DOHH2 (cell line): ENCODE measurements around the gene KRTAP12-1.

Source experiments
- EZH2phosphoT487 ChIP-seq: fragments of 200-600 bp; sonication (generic); IDR thresholded peaks from 2 replicates; pipeline ENCODE4 v1.6.1; 2017; ENCODE audit warnings: borderline replicate concordance, mild to moderate bottlenecking, antibody characterized with exemption, low read length, moderate library complexity, mixed read lengths
- TF ChIP-seq, protein P1 (sequence below): fragments of 200-600 bp; sonication (generic); IDR thresholded peaks from one replicate; pipeline ENCODE4 v1.5.1; 2014; ENCODE audit warnings: antibody characterized with exemption, mild to moderate bottlenecking, low read depth, low read length; ENCODE audit not compliant: poor library complexity, severe bottlenecking

DNA sequence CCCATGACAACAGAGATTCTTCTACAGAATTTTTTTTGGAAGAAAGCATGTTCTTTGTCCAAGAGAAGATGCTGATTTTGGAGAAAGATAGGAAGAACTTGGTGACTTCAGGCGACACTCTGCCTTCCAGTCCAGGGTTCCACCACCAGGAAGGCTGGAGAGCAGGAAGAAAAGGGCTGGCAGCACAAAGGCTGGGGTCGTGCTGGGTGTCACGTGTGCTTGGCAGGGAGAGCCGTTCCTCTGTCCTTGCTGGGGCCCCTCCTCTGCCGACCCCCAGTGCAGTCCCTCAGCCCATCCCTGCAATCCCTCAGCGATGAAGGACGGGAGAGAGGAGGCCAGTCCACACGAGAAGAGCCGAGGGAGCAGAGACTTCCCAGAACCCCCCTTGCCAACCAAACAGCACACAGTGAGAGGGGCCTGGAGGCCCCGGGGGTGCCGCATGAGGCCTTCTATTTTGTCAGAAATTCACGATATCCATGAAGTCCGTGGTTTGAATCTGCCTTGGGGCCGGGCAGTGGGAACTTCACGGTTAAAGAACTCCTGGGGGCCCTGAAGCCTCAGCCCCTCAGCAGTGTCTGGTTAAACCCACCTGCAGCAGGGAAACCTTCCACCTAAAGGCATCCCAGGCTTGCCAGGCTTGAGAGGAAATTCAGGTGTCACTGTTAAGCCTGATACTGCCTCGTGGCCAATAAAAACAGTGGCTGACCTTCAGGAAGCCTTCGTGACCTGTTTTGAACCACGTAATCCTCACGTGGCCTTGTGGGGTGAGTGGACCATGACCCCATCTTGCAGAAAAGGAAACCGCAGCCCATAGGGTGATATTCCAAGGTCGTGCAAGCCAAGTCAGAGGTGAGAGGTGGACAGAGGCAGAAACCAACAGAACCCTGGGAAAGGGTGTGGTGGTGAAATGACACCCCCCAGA lies 18.4 kb upstream of the KRTAP12-1 start:
- TF ChIP-seq, protein P1, sequence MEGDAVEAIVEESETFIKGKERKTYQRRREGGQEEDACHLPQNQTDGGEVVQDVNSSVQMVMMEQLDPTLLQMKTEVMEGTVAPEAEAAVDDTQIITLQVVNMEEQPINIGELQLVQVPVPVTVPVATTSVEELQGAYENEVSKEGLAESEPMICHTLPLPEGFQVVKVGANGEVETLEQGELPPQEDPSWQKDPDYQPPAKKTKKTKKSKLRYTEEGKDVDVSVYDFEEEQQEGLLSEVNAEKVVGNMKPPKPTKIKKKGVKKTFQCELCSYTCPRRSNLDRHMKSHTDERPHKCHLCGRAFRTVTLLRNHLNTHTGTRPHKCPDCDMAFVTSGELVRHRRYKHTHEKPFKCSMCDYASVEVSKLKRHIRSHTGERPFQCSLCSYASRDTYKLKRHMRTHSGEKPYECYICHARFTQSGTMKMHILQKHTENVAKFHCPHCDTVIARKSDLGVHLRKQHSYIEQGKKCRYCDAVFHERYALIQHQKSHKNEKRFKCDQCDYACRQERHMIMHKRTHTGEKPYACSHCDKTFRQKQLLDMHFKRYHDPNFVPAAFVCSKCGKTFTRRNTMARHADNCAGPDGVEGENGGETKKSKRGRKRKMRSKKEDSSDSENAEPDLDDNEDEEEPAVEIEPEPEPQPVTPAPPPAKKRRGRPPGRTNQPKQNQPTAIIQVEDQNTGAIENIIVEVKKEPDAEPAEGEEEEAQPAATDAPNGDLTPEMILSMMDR = no peak
- no peak for TF ChIP-seq EZH2phosphoT487
